Hepatocyte (in vitro differentiated cells): ENCODE data around the gene MRPS15. TPM values are rescaled to one million over a fixed set of nuclear protein-coding genes. Genes with fewer than 3 reads are reported as not detected.

Experiments
- DNase-seq: peaks from one replicate; pipeline ENCODE4 v3.0.0-alpha.2; 2016; ENCODE audit warnings: low spot score
- H2AFZ ChIP-seq: fragments of 200-600 bp; sonication (generic); 2 replicates; pipeline ENCODE4 v1.6.0; 2016; ENCODE audit warnings: antibody characterized with exemption, mild to moderate bottlenecking
- H3K27ac ChIP-seq: fragments of 200-600 bp; sonication (generic); 2 replicates; pipeline ENCODE4 v1.5.1; 2016; ENCODE audit warnings: mild to moderate bottlenecking
- H3K27me3 ChIP-seq: fragments of 200-600 bp; sonication (generic); 2 replicates; pipeline ENCODE4 v1.6.1; 2016
- H3K36me3 ChIP-seq: fragments of 200-600 bp; sonication (generic); replicated peaks from 2 replicates; pipeline ENCODE4 v1.5.1; 2016; ENCODE audit warnings: low read depth; ENCODE audit not compliant: insufficient read depth
- H3K4me1 ChIP-seq: fragments of 200-600 bp; sonication (generic); 2 replicates; pipeline ENCODE4 v1.5.1; 2016; ENCODE audit warnings: mild to moderate bottlenecking, moderate library complexity; ENCODE audit not compliant: insufficient read depth
- H3K4me2 ChIP-seq: fragments of 200-600 bp; sonication (generic); 2 replicates; pipeline ENCODE4 v1.6.0; 2016
- H3K4me3 ChIP-seq: fragments of 200-600 bp; sonication (generic); 2 replicates; pipeline ENCODE4 v1.5.1; 2016; ENCODE audit warnings: mild to moderate bottlenecking
- H3K79me2 ChIP-seq: fragments of 200-600 bp; sonication (generic); 2 replicates; pipeline ENCODE4 v1.6.0; 2017; ENCODE audit warnings: mild to moderate bottlenecking
- H3K9me2 ChIP-seq: fragments of 200-600 bp; sonication (generic); replicated peaks from 2 replicates; pipeline ENCODE4 v1.6.0; 2017; ENCODE audit warnings: mild to moderate bottlenecking; ENCODE audit not compliant: insufficient read depth
- H3K9me3 ChIP-seq: fragments of 200-600 bp; sonication (generic); 2 replicates; pipeline ENCODE4 v1.5.1; 2016; ENCODE audit warnings: low read depth, mild to moderate bottlenecking
- H4K20me1 ChIP-seq: fragments of 200-600 bp; sonication (generic); 2 replicates; pipeline ENCODE4 v1.6.0; 2016; ENCODE audit warnings: mild to moderate bottlenecking; ENCODE audit not compliant: insufficient read depth, poor library complexity, severe bottlenecking
- EZH2 ChIP-seq: fragments of 200-600 bp; sonication (generic); IDR thresholded peaks from 2 replicates; pipeline ENCODE4 v1.6.1; 2016; ENCODE audit warnings: antibody characterized with exemption, mild to moderate bottlenecking, borderline replicate concordance
- EZH2phosphoT487 ChIP-seq: fragments of 200-600 bp; sonication (generic); IDR thresholded peaks from one replicate; pipeline ENCODE4 v1.6.1; 2018; ENCODE audit warnings: antibody characterized with exemption, mild to moderate bottlenecking, low read depth, moderate library complexity; ENCODE audit not compliant: unreplicated experiment, severe bottlenecking
- WGBS: methylation state at CpG from one replicate; pipeline ENCODE4 v1.1.6; 2016; ENCODE audit warnings: low lambda C conversion rate; ENCODE audit errors: missing lambda C conversion rate; 5-methylcytosine and 5-hydroxymethylcytosine counted together
- polyA plus RNA-seq: library from polyadenylated mRNA; unstranded; fragments of >200 nt; fragmentation: Nextera tagmentation; extraction: Ambion mirVana; gene quantifications from 2 replicates; pipeline ENCODE4 v1.2.1, GENCODE V29; 2016
- total RNA-seq: library from RNA; depleted of rRNA; stranded (reverse); fragments of >200 nt; gene quantifications from 2 replicates; pipeline ENCODE4 v1.2.3, GENCODE V29; 2014
- TF ChIP-seq, protein P1 (sequence below): fragments of 200-600 bp; sonication (generic); IDR thresholded peaks from 2 replicates; pipeline ENCODE4 v1.5.1; 2016; ENCODE audit warnings: antibody characterized with exemption, mild to moderate bottlenecking; ENCODE audit not compliant: poor library complexity

The MRPS15 gene
- total and polyA plus RNA-seq, 2 experiments from 2014 or later: 63.2 to 127 TPM

DNA sequence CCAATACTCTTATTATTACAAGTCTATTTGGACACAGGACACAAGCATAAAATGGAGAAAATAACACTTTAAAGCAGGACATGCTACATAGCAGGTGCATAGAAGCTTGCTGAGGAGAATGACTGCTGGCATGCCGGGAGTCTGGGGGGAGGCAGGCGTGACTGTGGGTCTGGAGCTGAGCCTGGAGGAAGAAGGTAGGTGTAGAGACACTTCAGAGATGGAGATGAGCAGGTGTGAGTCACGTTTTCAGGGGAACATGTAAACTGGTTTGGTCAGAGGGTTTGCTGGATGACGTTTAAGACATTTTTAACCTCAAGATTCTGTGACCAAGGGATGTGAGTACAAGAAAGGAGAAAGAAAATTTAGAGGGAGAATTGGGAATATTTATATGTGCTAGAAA is 38.4 kb downstream of the MRPS15 start:
- 75% methylated on average over 4 of the region's 4 CpGs for WGBS
- Histone ChIP-seq H3K4me1 (no peaks in the 10 kb centered on the region), H3K9me3 (no peaks in the 10 kb centered on the region), H4K20me1 (no peaks in the 10 kb centered on the region), H3K4me3 (no peak overlapping the region), H3K27ac (peak overlapping the region; percentile 53), H2AFZ (no peak overlapping the region), H3K79me2 (no peaks in the 10 kb centered on the region), H3K4me2 (no peak overlapping the region), H3K36me3 (no peaks in the 10 kb centered on the region), H3K27me3 (no peaks in the 10 kb centered on the region), H3K9me2 (no peaks in the 10 kb centered on the region)
- TF ChIP-seq EZH2 (no peak), EZH2phosphoT487 (no peak)
- TF ChIP-seq, protein P1, sequence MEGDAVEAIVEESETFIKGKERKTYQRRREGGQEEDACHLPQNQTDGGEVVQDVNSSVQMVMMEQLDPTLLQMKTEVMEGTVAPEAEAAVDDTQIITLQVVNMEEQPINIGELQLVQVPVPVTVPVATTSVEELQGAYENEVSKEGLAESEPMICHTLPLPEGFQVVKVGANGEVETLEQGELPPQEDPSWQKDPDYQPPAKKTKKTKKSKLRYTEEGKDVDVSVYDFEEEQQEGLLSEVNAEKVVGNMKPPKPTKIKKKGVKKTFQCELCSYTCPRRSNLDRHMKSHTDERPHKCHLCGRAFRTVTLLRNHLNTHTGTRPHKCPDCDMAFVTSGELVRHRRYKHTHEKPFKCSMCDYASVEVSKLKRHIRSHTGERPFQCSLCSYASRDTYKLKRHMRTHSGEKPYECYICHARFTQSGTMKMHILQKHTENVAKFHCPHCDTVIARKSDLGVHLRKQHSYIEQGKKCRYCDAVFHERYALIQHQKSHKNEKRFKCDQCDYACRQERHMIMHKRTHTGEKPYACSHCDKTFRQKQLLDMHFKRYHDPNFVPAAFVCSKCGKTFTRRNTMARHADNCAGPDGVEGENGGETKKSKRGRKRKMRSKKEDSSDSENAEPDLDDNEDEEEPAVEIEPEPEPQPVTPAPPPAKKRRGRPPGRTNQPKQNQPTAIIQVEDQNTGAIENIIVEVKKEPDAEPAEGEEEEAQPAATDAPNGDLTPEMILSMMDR: no peak
- DNase-seq: no peak

DNA sequence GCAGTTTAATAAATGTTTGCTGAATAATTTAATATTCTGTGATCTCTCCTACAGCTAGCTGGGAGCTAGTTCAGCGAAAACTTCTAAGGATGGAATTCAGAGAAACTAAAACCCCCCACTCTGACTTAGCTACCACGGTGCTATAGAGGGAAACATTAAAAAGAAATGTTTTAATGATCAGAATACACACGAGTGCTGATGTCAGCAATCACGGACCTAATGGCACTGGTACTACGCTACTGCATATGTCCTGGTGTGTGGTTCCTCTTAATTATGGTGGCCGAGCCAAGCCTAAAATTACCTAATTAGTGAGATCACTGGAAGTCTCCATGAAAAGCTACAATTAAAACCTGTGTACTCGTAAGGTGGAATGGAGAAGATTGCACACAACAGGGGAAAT is 42.5 kb downstream of the MRPS15 start:
- Histone ChIP-seq H3K79me2 (no peaks in the 10 kb centered on the region), H3K27me3 (no peaks in the 10 kb centered on the region), H3K27ac (no peak overlapping the region), H2AFZ (no peak overlapping the region), H3K9me2 (no peaks in the 10 kb centered on the region), H3K4me2 (no peak overlapping the region), H3K9me3 (no peaks in the 10 kb centered on the region), H3K4me3 (no peak overlapping the region), H3K36me3 (no peaks in the 10 kb centered on the region), H3K4me1 (no peaks in the 10 kb centered on the region), H4K20me1 (no peaks in the 10 kb centered on the region)
- WGBS: 92% methylated on average over 7 of the region's 7 CpGs
- no peak for TF ChIP-seq EZH2
- TF ChIP-seq, protein P1: no peak
- no peak for TF ChIP-seq EZH2phosphoT487
- no peak for DNase-seq

DNA sequence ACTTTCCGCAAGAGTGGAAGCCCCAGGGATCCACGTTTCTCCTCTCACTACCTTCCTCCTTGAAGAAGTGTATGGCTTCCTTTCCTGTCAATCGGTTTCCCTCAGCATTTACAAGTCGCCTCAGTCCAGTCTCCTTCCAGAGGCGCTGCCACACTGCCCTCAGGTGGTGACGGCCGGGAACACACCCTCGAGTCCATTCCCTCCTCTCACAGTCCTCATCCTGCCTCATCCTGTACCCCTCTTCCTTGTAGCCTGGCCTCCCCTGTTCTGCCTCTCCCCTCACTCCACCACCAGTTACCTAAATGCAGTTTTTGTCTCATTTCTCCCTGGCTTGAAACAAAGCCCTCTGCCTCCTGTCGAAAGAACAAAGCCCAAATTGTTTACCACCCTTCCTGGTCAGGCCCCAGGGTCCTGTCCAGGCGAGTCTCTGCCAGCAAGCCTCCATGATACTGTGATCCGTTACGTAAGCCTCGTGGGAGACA is 43.3 kb downstream of the MRPS15 start:
- no peak for TF ChIP-seq EZH2
- TF ChIP-seq, protein P1: peak; percentile 91
- peak; percentile 90 for DNase-seq
- H3K4me2 ChIP-seq: no peak overlapping the region
- 23% methylated on average over 13 of the region's 13 CpGs for WGBS
- no peak overlapping the region for H2AFZ ChIP-seq
- no peak overlapping the region for H3K27ac ChIP-seq
- no peaks in the 10 kb centered on the region for H3K27me3 ChIP-seq
- no peaks in the 10 kb centered on the region for H3K4me1 ChIP-seq
- H4K20me1 ChIP-seq: no peaks in the 10 kb centered on the region
- H3K36me3 ChIP-seq: no peaks in the 10 kb centered on the region
- no peaks in the 10 kb centered on the region for H3K79me2 ChIP-seq
- H3K9me3 ChIP-seq: no peaks in the 10 kb centered on the region
- H3K4me3 ChIP-seq: no peak overlapping the region
- no peaks in the 10 kb centered on the region for H3K9me2 ChIP-seq

DNA sequence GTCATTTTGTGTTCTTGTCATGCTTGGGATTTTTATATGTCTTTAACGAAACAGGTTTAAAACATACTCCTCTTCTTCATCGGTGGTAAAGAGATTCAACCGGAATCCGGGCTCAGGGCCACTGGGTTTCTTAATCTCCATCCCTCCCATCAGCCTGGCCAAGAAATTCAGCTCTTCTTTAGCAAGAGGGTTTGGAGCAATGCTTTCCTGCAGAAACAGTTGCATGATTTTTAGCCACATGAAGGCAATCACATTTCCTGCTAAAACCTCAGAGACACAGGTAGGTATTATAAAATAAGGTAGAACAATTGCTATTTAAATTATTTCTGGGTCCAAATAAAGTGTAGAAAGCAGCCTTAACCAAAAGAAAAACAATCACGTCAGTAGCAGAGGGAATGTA is 43.8 kb downstream of the MRPS15 start:
- H3K4me3 ChIP-seq: no peak overlapping the region
- H3K36me3 ChIP-seq: no peaks in the 10 kb centered on the region
- H3K9me2 ChIP-seq: no peaks in the 10 kb centered on the region
- no peak overlapping the region for H3K27ac ChIP-seq
- DNase-seq: no peak
- TF ChIP-seq EZH2: no peak
- TF ChIP-seq EZH2phosphoT487: no peak
- TF ChIP-seq, protein P1: no peak
- H4K20me1 ChIP-seq: no peaks in the 10 kb centered on the region
- H3K9me3 ChIP-seq: no peaks in the 10 kb centered on the region
- no peaks in the 10 kb centered on the region for H3K79me2 ChIP-seq
- H3K27me3 ChIP-seq: no peaks in the 10 kb centered on the region
- H3K4me2 ChIP-seq: no peak overlapping the region
- H2AFZ ChIP-seq: no peak overlapping the region
- H3K4me1 ChIP-seq: no peaks in the 10 kb centered on the region
- WGBS: 79% methylated on average over 5 of the region's 5 CpGs
